Ascending aorta (tissue), 2 donors: ENCODE results near the gene WDFY3. TPM values are rescaled to one million over a fixed set of nuclear protein-coding genes. Genes with fewer than 3 reads are reported as not detected.

Source experiments
- DNase-seq, 2 donors: peaks; one replicate each; pipeline ENCODE4 v3.0.0-alpha.2; 2019; ENCODE audit warnings: low spot score in 2 of 2
- H3K27ac ChIP-seq, 2 donors: fragments of 200-600 bp; sonication (generic); one replicate each; pipeline ENCODE4 v1.5.1; 2016 to 2017; ENCODE audit warnings: mild to moderate bottlenecking in 1 of 2
- H3K27me3 ChIP-seq: fragments of 200-600 bp; sonication (generic); one replicate; pipeline ENCODE4 v1.5.1; 2017
- H3K36me3 ChIP-seq, 2 donors: fragments of 200-600 bp; sonication (generic); one replicate each; pipeline ENCODE4 v1.5.1; 2016
- H3K4me1 ChIP-seq, 2 donors: fragments of 200-600 bp; sonication (generic); one replicate each; pipeline ENCODE4 v1.5.1; 2016 to 2017; ENCODE audit warnings: mild to moderate bottlenecking in 1 of 2
- H3K4me3 ChIP-seq, 2 donors: fragments of 200-600 bp; sonication (generic); one replicate each; pipeline ENCODE4 v1.5.1; 2016 to 2017; ENCODE audit warnings: mild to moderate bottlenecking in 1 of 2
- H3K9me3 ChIP-seq, 2 donors: fragments of 200-600 bp; sonication (generic); one replicate each; pipeline ENCODE4 v1.5.1; 2016
- CTCF ChIP-seq, 3 experiments: fragments of 200-600 bp in 2 of 3; fragments of 450-650 bp in 1 of 3; sonication (generic) in 2 of 3; IDR thresholded peaks; one replicate each; pipeline ENCODE4 v1.5.1; 2016 to 2019; ENCODE audit warnings: antibody characterized with exemption in 3 of 3, mild to moderate bottlenecking in 1 of 3, moderate library complexity in 1 of 3
- intact Hi-C: fragments of 100-400 bp; cut with DNase I; formaldehyde crosslinking; loops from one replicate; pipeline ENCODE4 v1.15.1; 2023
- total RNA-seq: library from RNA; depleted of rRNA; stranded (reverse); fragments of >200 nt; gene quantifications from one replicate; pipeline ENCODE4 v1.1.0, GENCODE V29; 2016

The WDFY3 gene
- total RNA-seq, 1 donor from 2014 or later = 30.2 TPM

GRCh38 chr4:84887824-84888223, 78.7 kb downstream of the WDFY3 start:
- no peaks in the 10 kb centered on the region for H3K36me3 ChIP-seq
- TF ChIP-seq CTCF (IDR thresholded peaks at IDR 0.05) = no peak
- intact Hi-C loops = no loop called here
- DNase-seq = no peak
- no peaks in the 10 kb centered on the region for H3K9me3 ChIP-seq
- H3K27ac ChIP-seq = no peak overlapping the region
- H3K27me3 ChIP-seq = no peaks in the 10 kb centered on the region
- H3K4me1 ChIP-seq = peaks cover 0 to 9% of the 10 kb centered on the region in 2 donors
- H3K4me3 ChIP-seq = no peak overlapping the region

- Histone ChIP-seq H3K4me1 (no peaks in the 10 kb centered on the region), H3K9me3 (no peaks in the 10 kb centered on the region), H3K27me3 (no peaks in the 10 kb centered on the region), H3K36me3 (no peaks in the 10 kb centered on the region), H3K27ac (no peak overlapping the region), H3K4me3 (no peak overlapping the region)
- no peak for DNase-seq
- intact Hi-C loops = no loop called here
- TF ChIP-seq CTCF (IDR thresholded peaks at IDR 0.05) = no peak
Measured at GRCh38 chr4:84879651-84880200, 86.8 kb downstream of the WDFY3 start.

- no peak for DNase-seq
- Histone ChIP-seq H3K27ac (no peak overlapping the region), H3K9me3 (no peaks in the 10 kb centered on the region), H3K27me3 (no peaks in the 10 kb centered on the region), H3K36me3 (no peaks in the 10 kb centered on the region), H3K4me1 (no peaks in the 10 kb centered on the region), H3K4me3 (no peak overlapping the region)
- no peak for TF ChIP-seq CTCF (IDR thresholded peaks at IDR 0.05)
- intact Hi-C loops = no loop called here
Measured at GRCh38 chr4:84878546-84878945, 87.9 kb downstream of the WDFY3 start.

GRCh38 chr4:84878090-84878489, 88.4 kb downstream of the WDFY3 start:
- H3K4me1 ChIP-seq = no peaks in the 10 kb centered on the region
- H3K27ac ChIP-seq = no peak overlapping the region
- no peaks in the 10 kb centered on the region for H3K27me3 ChIP-seq
- H3K4me3 ChIP-seq = no peak overlapping the region
- no peaks in the 10 kb centered on the region for H3K36me3 ChIP-seq
- intact Hi-C loops = no loop called here
- H3K9me3 ChIP-seq = no peaks in the 10 kb centered on the region
- no peak for TF ChIP-seq CTCF (IDR thresholded peaks at IDR 0.05)
- DNase-seq = no peak

GRCh38 chr4:84877051-84877833, 89.2 kb downstream of the WDFY3 start:
- DNase-seq = no peak
- no peaks in the 10 kb centered on the region for H3K27me3 ChIP-seq
- H3K4me1 ChIP-seq = no peaks in the 10 kb centered on the region
- no peaks in the 10 kb centered on the region for H3K9me3 ChIP-seq
- intact Hi-C loops = no loop called here
- TF ChIP-seq CTCF (IDR thresholded peaks at IDR 0.05) = no peak
- H3K4me3 ChIP-seq = no peak overlapping the region
- H3K36me3 ChIP-seq = no peaks in the 10 kb centered on the region
- no peak overlapping the region for H3K27ac ChIP-seq
